ENCODE results near the gene TPRA1. TPM values are rescaled to one million over a fixed set of nuclear protein-coding genes. Genes with fewer than 3 reads are reported as not detected.

TPRA1 gene
- total and polyA plus RNA-seq, 9 of the 15 experiments (the other 6 are each of a cell fraction or from before 2014, with no cell fraction given), result 0.66 to 21.5 (median 11.1) TPM

DNA sequence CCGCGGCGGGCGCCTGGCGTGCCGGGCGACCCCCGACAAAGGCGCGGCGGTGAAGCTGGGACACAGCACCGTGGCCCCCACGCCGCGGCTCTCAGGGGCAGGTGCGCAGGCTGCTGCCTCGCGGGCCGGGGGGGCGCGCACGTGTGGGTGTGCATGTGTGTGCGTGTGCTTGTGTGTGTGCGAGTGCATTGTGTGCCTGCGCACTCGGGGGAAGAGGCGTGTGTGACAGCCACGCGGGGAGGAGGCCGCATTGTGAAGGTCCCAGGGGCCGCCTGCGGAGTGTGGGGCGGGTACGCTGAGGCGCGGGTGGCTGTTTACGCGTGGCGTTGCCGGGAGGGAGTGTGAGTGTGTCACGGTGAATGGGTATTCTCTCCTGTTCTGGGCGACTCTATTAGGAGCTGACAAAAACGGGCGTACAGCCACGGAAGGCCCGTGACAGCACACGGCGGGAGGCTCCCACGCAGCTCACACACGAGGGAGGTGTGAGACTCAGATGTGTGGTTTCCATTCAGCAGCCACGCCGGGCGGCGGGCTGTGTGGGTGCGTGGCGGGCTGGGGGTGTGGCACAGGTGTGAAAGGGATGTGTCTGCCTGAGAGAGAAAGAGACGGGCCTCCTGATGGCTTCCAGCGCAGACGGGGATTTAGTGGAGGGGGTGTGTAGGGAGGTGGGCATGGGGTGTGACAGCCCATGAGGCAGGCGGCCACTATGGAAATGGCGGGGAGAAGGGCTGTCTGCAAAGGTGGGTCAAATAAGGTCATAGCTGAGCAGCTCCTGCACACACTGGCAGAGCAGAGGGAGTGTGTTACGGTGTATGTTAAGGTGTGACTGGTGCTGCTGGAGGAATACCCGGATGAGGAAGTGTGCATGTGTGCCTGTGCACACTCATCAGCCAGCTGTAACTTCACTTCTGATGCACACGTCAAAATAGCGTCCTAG, 39.2 kb upstream of the TPRA1 start (continued):
- TF ChIP-seq, protein P1, sequence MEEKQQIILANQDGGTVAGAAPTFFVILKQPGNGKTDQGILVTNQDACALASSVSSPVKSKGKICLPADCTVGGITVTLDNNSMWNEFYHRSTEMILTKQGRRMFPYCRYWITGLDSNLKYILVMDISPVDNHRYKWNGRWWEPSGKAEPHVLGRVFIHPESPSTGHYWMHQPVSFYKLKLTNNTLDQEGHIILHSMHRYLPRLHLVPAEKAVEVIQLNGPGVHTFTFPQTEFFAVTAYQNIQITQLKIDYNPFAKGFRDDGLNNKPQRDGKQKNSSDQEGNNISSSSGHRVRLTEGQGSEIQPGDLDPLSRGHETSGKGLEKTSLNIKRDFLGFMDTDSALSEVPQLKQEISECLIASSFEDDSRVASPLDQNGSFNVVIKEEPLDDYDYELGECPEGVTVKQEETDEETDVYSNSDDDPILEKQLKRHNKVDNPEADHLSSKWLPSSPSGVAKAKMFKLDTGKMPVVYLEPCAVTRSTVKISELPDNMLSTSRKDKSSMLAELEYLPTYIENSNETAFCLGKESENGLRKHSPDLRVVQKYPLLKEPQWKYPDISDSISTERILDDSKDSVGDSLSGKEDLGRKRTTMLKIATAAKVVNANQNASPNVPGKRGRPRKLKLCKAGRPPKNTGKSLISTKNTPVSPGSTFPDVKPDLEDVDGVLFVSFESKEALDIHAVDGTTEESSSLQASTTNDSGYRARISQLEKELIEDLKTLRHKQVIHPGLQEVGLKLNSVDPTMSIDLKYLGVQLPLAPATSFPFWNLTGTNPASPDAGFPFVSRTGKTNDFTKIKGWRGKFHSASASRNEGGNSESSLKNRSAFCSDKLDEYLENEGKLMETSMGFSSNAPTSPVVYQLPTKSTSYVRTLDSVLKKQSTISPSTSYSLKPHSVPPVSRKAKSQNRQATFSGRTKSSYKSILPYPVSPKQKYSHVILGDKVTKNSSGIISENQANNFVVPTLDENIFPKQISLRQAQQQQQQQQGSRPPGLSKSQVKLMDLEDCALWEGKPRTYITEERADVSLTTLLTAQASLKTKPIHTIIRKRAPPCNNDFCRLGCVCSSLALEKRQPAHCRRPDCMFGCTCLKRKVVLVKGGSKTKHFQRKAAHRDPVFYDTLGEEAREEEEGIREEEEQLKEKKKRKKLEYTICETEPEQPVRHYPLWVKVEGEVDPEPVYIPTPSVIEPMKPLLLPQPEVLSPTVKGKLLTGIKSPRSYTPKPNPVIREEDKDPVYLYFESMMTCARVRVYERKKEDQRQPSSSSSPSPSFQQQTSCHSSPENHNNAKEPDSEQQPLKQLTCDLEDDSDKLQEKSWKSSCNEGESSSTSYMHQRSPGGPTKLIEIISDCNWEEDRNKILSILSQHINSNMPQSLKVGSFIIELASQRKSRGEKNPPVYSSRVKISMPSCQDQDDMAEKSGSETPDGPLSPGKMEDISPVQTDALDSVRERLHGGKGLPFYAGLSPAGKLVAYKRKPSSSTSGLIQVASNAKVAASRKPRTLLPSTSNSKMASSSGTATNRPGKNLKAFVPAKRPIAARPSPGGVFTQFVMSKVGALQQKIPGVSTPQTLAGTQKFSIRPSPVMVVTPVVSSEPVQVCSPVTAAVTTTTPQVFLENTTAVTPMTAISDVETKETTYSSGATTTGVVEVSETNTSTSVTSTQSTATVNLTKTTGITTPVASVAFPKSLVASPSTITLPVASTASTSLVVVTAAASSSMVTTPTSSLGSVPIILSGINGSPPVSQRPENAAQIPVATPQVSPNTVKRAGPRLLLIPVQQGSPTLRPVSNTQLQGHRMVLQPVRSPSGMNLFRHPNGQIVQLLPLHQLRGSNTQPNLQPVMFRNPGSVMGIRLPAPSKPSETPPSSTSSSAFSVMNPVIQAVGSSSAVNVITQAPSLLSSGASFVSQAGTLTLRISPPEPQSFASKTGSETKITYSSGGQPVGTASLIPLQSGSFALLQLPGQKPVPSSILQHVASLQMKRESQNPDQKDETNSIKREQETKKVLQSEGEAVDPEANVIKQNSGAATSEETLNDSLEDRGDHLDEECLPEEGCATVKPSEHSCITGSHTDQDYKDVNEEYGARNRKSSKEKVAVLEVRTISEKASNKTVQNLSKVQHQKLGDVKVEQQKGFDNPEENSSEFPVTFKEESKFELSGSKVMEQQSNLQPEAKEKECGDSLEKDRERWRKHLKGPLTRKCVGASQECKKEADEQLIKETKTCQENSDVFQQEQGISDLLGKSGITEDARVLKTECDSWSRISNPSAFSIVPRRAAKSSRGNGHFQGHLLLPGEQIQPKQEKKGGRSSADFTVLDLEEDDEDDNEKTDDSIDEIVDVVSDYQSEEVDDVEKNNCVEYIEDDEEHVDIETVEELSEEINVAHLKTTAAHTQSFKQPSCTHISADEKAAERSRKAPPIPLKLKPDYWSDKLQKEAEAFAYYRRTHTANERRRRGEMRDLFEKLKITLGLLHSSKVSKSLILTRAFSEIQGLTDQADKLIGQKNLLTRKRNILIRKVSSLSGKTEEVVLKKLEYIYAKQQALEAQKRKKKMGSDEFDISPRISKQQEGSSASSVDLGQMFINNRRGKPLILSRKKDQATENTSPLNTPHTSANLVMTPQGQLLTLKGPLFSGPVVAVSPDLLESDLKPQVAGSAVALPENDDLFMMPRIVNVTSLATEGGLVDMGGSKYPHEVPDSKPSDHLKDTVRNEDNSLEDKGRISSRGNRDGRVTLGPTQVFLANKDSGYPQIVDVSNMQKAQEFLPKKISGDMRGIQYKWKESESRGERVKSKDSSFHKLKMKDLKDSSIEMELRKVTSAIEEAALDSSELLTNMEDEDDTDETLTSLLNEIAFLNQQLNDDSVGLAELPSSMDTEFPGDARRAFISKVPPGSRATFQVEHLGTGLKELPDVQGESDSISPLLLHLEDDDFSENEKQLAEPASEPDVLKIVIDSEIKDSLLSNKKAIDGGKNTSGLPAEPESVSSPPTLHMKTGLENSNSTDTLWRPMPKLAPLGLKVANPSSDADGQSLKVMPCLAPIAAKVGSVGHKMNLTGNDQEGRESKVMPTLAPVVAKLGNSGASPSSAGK (IDR thresholded peaks at IDR 0.05), result peak; percentile 45; the same call in 1 of the 2 replicates
- peak; percentile 12; the same call in 1 of the 2 replicates for TF ChIP-seq CTBP1 (IDR thresholded peaks at IDR 0.05; ENCODE audit: borderline replicate concordance)
- TF ChIP-seq GTF2A2 (tag; IDR thresholded peaks at IDR 0.05), result no peak
- TF ChIP-seq ZNF197 (CRISPR knock-in tag; IDR thresholded peaks at IDR 0.05; ENCODE audit: low read depth), result no peak
- TF ChIP-seq SETDB1 (IDR thresholded peaks at IDR 0.05; ENCODE audit: low read length), result no peak
- TF ChIP-seq NFE2L1 (tag; IDR thresholded peaks at IDR 0.05; ENCODE audit: borderline replicate concordance, low read depth), result no peak
- no peak for TF ChIP-seq ZNF707 (CRISPR knock-in tag; conservative IDR thresholded peaks at IDR 0.05)
- TF ChIP-seq MED1 (CRISPR knock-in tag; IDR thresholded peaks at IDR 0.05; ENCODE audit: borderline replicate concordance), result no peak
- TF ChIP-seq ZNF224 (CRISPR knock-in tag; IDR thresholded peaks at IDR 0.05), result no peak
- TF ChIP-seq, protein P2, sequence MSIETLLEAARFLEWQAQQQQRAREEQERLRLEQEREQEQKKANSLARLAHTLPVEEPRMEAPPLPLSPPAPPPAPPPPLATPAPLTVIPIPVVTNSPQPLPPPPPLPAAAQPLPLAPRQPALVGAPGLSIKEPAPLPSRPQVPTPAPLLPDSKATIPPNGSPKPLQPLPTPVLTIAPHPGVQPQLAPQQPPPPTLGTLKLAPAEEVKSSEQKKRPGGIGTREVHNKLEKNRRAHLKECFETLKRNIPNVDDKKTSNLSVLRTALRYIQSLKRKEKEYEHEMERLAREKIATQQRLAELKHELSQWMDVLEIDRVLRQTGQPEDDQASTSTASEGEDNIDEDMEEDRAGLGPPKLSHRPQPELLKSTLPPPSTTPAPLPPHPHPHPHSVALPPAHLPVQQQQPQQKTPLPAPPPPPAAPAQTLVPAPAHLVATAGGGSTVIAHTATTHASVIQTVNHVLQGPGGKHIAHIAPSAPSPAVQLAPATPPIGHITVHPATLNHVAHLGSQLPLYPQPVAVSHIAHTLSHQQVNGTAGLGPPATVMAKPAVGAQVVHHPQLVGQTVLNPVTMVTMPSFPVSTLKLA (conservative IDR thresholded peaks at IDR 0.05), result peak in 1 of 2 experiments; percentile 40; a peak in 3 of 4 replicates
- TF ChIP-seq, protein P3, sequence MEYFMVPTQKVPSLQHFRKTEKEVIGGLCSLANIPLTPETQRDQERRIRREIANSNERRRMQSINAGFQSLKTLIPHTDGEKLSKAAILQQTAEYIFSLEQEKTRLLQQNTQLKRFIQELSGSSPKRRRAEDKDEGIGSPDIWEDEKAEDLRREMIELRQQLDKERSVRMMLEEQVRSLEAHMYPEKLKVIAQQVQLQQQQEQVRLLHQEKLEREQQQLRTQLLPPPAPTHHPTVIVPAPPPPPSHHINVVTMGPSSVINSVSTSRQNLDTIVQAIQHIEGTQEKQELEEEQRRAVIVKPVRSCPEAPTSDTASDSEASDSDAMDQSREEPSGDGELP (CRISPR knock-in tag; IDR thresholded peaks at IDR 0.05; ENCODE audit: borderline replicate concordance), result no peak; the same call in 1 of the 2 replicates
- peak; percentile 35; the same call in 1 of the 2 replicates for TF ChIP-seq RBFOX2 (IDR thresholded peaks at IDR 0.05; ENCODE audit: low read depth, low read length)
